A549 (cell line): ENCODE results near the gene FBRSL1.

Source experiments
- JUN ChIP-seq, 2 experiments: fragments of >200 bp; sonication (Bioruptor Twin); formaldehyde crosslinking; IDR thresholded peaks; 2 replicates in 1 of 2; 3 replicates in 1 of 2; pipeline ENCODE4 v1.6.1; 2016 to 2017
- POLR2A ChIP-seq: IDR thresholded peaks from 2 replicates; pipeline ENCODE4 v1.6.1; 2012; ENCODE audit warnings: mild to moderate bottlenecking, low read length
- TF ChIP-seq, protein P1 (sequence below): fragments of >200 bp; sonication (Bioruptor Twin); formaldehyde crosslinking; IDR thresholded peaks from 3 replicates; pipeline ENCODE4 v1.5.1; 2016

DNA sequence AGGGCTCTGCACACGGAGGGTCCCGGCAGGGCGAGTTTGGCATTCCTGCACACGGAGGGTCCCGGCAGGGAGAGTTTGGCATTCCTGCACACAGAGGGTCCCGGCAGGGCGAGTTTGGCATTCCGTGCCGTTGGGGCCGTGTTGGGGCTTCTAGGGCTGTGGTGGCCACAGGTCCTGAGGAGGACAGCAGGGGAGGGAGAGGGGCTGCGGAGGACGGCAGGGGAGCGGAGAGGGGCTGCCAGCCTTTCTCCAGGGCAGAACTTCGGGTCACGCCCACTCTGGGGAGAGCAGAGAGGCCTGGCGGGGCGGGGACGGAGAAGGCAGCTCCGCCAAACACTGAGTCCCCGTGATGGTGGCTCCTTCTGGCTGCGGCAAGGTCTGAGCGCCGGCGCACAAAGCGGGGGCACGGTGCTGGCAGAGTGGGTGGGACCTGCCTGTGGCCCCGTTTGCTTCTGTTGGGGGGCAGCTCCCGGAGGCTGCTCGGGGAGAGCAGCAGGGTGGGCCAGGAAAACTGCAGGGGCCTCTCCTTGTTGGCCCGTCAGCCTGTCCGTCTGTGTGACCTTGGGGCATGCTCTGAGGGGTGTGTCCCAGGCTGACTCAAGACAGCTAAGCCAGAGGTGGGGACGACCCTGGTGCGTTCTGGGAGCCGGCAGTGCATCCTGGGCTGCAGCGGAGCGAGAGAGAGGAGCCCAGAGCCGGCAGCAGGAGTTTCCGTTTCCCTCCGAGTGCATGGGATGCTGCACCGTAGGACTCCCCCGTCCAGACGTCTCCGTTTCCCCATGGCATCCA is 60.3 kb downstream of the FBRSL1 start:
- TF ChIP-seq POLR2A: no peak
- TF ChIP-seq, protein P1, sequence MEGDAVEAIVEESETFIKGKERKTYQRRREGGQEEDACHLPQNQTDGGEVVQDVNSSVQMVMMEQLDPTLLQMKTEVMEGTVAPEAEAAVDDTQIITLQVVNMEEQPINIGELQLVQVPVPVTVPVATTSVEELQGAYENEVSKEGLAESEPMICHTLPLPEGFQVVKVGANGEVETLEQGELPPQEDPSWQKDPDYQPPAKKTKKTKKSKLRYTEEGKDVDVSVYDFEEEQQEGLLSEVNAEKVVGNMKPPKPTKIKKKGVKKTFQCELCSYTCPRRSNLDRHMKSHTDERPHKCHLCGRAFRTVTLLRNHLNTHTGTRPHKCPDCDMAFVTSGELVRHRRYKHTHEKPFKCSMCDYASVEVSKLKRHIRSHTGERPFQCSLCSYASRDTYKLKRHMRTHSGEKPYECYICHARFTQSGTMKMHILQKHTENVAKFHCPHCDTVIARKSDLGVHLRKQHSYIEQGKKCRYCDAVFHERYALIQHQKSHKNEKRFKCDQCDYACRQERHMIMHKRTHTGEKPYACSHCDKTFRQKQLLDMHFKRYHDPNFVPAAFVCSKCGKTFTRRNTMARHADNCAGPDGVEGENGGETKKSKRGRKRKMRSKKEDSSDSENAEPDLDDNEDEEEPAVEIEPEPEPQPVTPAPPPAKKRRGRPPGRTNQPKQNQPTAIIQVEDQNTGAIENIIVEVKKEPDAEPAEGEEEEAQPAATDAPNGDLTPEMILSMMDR: no peak
- no peak for TF ChIP-seq JUN (IDR thresholded peaks at IDR 0.05)
